HG03520 (cell line): ENCODE results near the gene KCNH2.
"Not testable (repeated sequence)": the region's sequence is repeated elsewhere in the genome, so short reads cannot be mapped to it uniquely, and the experiment has no call there.

ENCODE experiments used
- ATAC-seq: cut with Tn5 transposase; IDR thresholded peaks from one replicate; pipeline ENCODE4 v1.9.1; 2021; ENCODE audit warnings: mild to moderate bottlenecking, moderate library complexity; ENCODE audit not compliant: unreplicated experiment

Gene KCNH2

DNA sequence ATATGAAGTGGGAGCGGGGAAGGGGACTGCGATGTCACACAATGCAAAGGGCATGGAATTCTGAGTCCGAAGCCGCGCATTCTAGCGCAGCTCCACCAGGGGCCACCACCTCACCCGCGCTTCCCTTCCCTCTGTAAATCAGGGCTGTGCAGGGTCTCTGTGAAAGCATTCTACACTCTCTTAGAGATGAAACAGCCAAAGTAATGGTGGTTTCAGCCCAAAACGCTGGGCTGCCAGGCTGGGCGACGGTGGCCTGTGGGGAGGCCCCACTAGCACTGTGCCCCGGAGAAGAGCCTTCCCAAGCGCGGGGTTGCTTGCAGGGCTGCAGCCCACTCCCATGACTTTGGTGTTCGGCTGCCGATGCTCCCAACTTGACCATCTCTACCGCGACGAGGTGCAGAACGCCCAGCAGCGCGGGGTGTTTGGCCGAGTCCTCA is 34.8 kb upstream of the KCNH2 start:
- ATAC-seq: no peak

GRCh38 chr7:151012031-151012692 is 34.0 kb upstream of the KCNH2 start:
- no peak for ATAC-seq

- not testable (repeated sequence) for ATAC-seq
Observed at GRCh38 chr7:151011616-151012015, 33.5 kb upstream of the KCNH2 start.

- ATAC-seq: no peak
Observed at GRCh38 chr7:151011097-151011409, 32.9 kb upstream of the KCNH2 start.

GRCh38 chr7:151010307-151011096 is 32.4 kb upstream of the KCNH2 start:
- no peak for ATAC-seq

GRCh38 chr7:151010037-151010306 is 31.9 kb upstream of the KCNH2 start:
- no peak for ATAC-seq

DNA sequence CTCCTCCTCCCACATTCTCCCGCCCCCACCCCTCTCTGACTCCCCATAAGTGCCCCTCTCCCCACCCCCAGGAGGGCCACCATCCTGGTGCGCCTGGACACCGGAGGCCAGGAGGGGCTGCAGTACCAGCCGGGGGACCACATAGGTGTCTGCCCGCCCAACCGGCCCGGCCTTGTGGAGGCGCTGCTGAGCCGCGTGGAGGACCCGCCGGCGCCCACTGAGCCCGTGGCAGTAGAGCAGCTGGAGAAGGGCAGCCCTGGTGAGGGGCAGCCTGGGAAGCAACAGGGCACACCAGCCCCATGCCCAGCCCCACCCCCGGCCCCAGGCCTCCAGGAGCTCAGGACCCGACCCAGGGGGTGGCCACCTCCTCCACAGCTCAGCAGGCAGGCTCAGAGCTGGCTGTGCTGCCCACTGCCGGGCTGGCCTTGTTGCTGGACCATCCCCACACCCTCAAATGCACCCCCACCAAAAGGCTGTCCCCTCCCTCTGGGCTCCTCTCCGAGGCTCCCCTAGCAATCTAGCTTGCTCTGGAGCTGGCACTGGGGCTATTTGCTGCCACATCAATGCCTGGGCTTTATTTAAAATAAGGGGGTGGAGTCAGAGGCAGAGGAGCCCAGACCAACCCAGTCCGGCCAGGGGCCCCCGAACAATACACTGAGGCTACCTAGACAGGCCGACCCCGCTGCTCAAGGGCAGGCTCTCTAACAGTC is 31.4 kb upstream of the KCNH2 start:
- no peak for ATAC-seq

DNA sequence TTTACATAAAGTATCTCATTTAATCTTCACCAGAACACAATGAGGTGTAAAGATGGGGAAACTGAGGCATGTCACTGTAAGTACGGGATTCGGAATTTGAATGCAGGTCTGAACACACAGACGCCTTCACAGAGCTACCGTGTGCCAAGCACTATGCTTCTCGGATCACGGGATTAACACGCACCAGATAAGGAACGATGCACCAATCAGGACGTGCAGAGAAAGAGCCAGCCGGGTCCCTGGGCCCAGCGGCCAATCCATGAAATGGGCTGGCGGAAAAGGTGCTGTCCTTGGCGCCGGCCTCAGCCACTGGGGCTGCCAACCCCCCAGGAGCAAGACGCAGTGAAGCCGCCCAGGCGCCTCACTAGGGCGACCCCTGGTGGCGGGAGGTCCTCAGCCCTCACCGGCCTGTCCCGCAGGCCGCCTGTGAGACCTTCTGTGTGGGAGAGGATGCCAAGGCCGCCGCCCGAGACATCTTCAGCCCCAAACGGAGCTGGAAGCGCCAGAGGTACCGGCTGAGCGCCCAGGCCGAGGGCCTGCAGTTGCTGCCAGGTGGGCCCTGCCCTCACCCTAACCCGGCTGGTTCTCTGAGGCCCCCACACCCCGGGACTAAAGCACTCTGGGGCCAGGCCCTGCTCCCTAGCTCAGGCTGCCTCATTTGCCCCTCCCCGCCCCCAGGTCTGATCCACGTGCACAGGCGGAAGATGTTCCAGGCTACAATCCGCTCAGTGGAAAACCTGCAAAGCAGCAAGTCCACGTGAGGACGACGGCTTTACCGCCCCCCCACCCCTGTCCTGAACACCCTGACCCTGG is 30.6 kb upstream of the KCNH2 start:
- no peak for ATAC-seq

GRCh38 chr7:151008143-151008510 is 30.0 kb upstream of the KCNH2 start:
- no peak for ATAC-seq

DNA sequence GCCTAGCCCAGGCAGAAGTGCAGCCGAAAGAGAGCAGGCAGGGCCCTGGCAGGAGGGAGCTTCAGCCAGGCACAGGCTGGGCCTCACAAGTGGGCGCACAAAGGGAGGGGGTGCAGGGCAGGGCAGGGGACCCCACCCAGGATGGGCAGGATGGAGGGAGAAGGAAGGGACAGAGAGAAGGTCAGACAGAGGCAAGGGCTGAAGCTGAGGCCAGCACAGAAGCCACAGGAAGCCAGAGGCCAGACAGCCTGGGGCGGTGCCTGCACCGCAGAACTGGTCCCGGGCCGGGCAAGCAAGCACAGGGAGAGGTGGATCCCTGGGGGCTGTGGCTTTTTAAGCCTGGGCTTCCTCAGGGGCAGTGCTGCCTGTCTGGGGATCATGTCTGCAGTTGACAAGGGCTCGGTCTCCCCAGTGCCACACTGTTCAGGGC is 29.4 kb upstream of the KCNH2 start:
- no peak for ATAC-seq

DNA sequence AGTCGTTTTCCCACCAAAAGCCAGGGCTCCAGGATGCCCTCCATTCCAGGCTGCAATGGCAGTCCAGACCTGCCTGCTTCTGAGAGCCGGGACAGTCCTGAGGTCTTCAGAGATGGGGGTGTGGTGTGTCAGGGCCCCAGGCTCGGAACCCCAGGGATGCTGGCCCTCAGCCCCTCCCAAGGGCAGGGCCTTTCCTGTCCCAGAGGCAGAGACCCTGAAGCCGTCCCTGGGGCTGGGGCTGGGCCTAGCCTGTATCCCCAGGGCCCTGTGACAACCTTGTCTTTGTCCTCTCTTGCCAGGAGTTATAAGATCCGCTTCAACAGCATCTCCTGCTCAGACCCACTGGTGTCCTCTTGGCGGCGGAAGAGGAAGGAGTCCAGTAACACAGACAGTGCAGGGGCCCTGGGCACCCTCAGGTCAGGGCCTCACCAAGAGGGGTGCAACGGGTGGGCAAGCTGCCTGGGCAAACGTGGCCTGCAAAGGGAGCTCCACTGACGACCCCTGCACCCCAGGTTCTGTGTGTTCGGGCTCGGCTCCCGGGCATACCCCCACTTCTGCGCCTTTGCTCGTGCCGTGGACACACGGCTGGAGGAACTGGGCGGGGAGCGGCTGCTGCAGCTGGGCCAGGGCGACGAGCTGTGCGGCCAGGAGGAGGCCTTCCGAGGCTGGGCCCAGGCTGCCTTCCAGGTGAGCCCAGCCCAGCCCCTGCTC is 28.6 kb upstream of the KCNH2 start:
- ATAC-seq: no peak

- ATAC-seq: no peak
Observed at GRCh38 chr7:151005566-151005965, 27.4 kb upstream of the KCNH2 start.

DNA sequence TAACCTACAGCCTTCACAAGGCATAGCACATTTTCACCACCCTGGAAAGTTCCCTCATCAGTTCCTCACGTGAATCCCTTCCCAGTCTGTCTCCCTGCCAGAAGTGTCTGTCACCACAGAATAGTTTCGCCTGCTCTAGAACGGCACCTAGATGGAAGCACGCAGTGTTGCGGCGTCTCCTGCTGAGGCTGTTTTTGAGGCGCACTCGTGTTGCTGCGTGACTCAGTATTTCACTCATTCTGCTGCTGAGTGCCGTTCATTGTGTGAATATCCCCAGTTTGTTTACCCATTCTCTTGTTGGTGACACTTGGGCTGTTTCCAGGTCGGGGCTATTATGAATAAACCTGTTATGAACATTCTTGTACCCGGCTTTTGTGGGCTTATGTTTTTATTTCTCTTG is 25.5 kb upstream of the KCNH2 start:
- no peak for ATAC-seq

DNA sequence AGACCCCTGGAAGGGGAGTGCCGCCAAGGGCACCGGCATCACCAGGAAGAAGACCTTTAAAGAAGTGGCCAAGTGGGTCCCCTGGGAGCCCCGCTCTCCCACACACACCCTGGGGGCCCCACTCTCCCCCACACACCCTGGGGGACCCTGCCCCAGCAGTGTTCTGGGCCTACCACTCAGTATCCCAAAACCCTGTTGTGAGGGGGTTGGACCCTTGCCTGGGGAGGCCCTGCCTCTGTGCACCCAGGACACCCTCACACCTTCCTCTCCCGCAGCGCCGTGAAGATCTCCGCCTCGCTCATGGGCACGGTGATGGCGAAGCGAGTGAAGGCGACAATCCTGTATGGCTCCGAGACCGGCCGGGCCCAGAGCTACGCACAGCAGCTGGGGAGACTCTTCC is 23.4 kb upstream of the KCNH2 start:
- ATAC-seq: no peak

DNA sequence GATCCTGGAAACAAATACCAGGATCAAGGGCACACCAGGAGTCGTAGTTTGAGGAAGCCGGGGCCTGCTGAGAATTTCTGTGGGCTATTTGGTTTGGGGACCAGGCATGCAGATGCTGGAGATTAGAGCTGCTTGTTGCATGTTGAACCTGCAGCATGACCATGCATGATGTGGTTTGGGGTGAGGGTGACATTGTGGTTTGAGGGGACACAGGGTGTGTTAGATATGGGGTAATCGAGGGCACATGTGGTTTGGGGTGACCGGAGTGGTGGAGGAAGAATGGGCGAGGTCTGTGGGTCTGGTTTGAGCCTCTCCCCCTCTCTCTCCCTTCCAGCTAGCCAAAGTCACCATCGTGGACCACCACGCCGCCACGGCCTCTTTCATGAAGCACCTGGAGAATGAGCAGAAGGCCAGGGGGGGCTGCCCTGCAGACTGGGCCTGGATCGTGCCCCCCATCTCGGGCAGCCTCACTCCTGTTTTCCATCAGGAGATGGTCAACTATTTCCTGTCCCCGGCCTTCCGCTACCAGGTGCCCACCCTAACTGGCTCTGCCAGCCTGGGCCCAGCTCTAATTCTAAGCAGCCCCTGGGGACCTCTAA is 22.9 kb upstream of the KCNH2 start:
- no peak for ATAC-seq

DNA sequence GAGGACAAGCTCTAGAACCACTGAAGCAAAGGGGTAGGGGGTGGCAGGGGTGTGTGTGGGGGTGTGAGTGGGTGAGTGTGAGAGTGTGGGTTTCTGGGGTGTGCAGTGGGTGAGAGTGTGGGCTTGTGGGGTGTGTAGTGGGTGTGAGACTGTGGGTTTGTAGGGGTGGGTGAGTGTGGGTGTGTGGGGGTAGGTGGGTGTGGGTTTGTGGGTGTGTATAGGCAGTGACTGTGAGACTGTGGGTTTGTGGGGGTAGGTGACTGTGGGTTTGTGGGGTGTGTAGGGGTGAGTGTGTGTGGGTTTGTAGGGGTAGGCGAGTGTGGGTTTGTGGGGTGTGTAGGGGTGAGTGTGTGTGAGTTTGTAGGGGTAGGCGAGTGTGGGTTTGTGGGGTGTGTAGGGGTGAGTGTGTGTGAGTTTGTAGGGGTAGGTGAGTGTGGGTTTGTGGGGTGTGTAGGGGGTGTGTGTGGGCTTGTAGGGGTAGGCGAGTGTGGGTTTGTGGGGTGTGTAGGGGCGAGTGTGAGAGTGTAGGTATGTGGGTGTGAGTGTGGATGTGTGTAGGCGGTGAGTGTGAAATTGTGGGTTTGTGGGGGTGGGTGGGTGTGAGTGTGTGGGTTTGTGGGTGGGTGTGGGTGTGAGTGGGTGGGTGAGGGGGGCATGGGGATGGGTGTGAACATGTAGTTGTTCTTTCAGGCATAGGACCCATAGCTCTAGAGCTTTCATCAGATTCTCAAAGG is 21.5 kb upstream of the KCNH2 start:
- no peak for ATAC-seq

DNA sequence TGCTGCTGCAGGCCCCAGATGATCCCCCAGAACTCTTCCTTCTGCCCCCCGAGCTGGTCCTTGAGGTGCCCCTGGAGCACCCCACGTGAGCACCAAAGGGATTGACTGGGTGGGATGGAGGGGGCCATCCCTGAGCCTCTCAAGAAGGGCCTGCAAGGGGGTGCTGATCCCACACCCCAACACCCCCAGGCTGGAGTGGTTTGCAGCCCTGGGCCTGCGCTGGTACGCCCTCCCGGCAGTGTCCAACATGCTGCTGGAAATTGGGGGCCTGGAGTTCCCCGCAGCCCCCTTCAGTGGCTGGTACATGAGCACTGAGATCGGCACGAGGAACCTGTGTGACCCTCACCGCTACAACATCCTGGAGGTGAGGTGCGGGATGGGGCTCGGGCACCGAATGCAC is 20.9 kb upstream of the KCNH2 start:
- ATAC-seq: no peak

DNA sequence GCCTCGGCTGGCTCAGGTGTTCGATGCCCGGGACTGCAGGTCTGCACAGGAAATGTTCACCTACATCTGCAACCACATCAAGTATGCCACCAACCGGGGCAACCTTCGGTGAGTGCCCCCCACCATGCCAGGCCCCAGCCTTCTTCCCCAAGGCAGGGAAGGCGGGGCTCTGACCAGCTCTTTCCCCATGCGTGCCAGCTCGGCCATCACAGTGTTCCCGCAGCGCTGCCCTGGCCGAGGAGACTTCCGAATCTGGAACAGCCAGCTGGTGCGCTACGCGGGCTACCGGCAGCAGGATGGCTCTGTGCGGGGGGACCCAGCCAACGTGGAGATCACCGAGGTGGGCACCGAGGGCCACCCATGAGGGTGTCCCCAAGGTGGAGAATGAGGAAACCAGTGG is 20.2 kb upstream of the KCNH2 start:
- ATAC-seq: no peak

GRCh38 chr7:150997817-150998216 is 19.7 kb upstream of the KCNH2 start:
- no peak for ATAC-seq

DNA sequence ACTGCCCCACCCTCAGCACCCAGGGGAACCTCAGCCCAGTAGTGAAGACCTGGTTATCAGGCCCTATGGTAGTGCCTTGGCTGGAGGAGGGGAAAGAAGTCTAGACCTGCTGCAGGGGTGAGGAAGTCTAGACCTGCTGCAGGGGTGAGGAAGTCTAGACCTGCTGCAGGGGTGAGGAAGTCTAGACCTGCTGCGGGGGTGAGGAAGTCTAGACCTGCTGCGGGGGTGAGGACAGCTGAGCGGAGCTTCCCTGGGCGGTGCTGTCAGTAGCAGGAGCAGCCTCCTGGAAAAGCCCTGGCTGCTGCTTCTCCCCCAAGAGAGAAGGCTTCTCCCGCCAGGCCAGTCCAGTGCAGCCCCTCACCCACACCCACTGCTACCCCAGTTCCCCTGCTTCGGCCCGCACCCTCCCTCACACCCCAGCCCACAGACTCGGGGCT is 19.0 kb upstream of the KCNH2 start:
- no peak for ATAC-seq
